HG02610 (cell line): Measurements from ENCODE around the gene USP10.
"Not testable (repeated sequence)": the region's sequence is repeated elsewhere in the genome, so short reads cannot be mapped to it uniquely, and the experiment has no call there.

Experiments
- ATAC-seq: cut with Tn5 transposase; IDR thresholded peaks from one replicate; pipeline ENCODE4 v1.9.1; 2021; ENCODE audit warnings: mild to moderate bottlenecking, moderate library complexity; ENCODE audit not compliant: unreplicated experiment

Gene USP10

GRCh38 chr16:84746231-84746630, 46.4 kb downstream of the USP10 start:
- no peak for ATAC-seq

GRCh38 chr16:84746875-84747274, 47.1 kb downstream of the USP10 start:
- ATAC-seq = no peak

DNA sequence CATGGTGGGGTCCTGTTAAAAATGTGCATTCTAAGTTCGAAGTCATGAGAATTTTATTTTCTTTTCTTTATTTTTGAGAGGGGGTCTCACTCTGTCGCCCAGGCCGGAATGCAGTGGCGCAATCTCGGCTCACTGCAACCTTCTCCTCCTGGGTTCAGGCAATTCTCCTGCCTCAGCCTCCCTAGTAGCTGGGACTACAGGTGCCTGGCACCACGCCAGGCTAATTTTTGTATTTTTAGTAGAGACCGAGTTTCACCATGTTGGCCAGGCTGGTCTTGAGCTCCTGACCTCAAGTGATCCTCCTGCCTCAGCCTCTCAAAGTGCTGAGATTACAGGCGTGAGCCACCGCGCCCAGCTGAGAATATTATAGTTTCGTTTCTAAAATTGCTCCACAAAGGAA, 48.4 kb downstream of the USP10 start:
- ATAC-seq = not testable (repeated sequence)

DNA sequence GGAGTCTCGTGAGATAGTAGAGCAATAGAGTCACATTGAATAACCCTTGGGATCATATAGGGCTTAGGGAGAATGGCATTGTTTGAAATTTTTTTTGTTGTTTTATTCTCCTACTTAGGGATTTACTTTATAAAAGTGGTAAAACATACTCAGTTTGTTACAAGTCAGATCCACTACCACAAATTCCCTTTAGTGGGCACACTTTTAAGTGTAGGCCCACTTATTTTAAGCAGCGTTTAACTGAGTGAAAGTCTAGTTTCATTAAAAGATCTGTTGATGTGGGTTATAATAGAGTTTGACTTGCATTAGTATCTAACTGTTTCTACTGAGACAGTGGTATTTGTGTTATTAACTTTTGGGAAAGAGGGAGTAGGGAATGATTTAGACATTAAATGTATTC, 49.3 kb downstream of the USP10 start:
- ATAC-seq = no peak

DNA sequence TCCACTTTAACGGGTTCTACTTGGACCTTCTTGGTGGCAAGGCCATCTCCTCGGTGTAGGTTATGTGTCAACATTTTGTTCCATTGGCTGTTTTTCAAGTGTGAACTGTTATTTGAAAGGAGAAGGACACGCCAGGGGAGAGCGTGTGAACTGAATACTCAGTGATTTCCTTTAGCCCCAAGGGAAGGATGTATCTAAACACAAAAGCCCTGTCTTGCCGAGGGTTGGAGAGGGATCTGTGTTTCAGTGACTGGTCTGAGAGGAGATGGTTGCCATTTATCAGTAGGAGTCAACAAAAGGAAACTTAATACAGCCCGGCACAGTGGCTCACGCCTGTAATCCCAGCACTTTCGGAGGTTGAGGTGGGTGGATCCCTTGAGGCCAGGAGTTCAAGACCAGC, 50.0 kb downstream of the USP10 start:
- ATAC-seq = no peak

GRCh38 chr16:84750575-84750974, 50.8 kb downstream of the USP10 start:
- ATAC-seq = no peak

DNA sequence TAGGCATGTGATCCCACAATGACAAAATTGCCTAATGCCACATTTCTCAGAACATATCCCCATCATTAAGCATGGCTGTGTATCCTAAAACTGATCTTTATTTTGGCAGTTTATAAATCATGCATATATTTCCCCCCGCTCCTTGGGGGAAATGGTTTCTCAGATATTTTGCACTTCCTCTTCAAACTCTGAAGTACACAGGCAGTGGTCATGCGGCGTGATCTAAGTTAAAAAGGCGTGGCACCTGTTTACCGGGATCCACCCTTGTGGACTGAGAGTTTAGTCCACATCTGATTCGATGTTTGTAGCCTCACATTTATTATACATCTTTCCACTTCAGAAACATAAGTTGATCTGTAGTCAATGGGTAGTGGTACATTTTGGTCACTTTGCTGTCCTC, 51.4 kb downstream of the USP10 start:
- ATAC-seq = no peak

DNA sequence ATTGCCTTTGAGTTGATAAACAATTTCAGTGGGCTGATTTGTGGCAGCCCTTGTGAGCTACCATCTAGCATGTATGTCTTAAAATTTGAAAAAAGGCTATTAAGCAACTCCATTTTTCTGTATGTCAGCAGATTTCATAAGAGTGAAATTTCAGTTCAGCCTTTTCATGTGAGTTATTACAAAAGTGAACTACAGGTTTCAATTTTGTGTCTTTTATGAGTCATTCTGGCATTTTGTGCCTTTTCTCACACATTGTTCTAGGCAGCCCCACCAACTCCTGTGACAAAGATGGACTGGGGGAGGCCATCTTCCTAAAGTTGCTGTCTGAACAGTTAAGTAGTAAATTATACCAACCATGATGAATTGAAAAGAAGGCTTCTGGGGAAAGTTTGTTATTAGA, 52.1 kb downstream of the USP10 start:
- ATAC-seq = peak; percentile 67

DNA sequence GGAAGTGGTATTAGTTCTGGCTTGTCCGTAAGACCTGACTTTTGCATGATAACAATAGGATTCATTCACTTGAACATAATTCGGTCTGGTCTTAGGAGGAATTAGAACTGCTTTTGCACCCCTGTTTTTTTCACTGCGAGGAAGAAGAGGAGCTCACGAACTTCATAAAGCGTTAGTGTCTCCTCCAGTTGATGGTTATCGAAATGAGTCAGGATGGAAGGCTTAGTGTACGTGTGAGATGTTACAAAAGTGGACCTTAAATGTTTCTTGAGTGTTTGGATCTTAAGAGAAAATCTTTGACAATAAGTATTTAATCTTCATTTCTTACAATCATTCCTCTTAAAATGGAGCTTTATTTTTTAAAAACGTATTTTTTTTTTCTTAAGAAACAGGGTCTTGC, 52.8 kb downstream of the USP10 start:
- ATAC-seq = no peak

GRCh38 chr16:84753412-84754326, 53.9 kb downstream of the USP10 start:
- no peak for ATAC-seq

DNA sequence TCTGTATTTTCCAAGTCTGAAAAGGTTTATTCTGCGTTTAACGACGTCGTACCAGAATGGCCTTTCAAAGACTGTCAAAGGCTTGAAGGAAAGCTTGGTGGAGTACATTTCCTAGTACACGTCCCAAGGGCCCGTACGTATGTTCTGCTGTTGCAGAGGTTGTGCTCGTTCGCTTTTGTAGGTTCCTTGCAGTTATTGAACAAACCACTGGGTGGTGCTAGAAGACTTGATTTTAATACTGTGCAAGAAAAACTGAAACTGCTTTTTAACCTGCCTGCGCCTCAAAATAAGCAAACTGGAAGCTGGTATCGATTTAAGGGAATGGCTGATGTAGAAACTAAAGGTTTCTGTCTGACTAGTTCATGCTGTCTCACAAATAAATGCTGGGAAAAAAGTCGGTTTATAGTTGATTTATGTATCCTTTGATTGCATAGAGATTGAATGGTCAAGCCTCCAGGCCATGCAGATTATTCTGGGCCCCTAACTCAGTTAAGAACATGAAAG, 54.6 kb downstream of the USP10 start:
- no peak for ATAC-seq

DNA sequence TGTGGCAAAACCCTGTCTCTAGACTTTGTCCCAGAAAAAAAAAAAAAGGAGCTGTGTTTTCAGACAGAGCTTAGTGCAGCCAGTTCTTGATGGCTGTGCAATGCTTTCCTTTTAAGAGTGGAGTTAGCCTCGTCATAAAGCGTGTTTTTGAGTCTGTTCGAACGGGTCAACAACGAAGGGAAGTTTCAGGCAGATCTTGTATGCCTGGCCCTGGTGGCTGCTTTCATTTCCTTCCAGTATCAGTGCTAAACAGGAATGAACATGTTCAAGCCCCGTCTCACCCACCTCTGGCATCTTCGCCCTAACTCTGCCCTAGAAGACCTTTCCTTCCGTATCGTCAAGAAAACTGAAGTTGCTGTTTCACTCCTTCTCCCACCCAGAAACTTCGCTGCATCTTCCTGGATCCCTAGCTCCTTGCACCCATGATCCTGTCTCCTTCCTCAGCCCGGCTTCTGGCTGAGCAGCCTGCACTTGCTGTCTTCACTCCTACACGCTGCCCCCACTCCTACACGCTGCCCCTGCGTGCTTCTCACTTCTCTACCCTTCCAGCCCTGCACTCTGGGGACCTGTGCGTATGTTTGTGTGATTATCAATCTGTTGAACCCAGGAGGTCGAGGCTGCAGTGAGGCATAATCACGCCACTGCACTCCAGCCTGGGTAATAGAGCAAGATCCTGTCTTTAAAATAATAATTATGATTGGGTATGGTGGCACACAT, 55.3 kb downstream of the USP10 start:
- no peak for ATAC-seq

- no peak for ATAC-seq
These were observed 57.0 kb downstream of the USP10 start for GRCh38 chr16:84756830-84757229.

- ATAC-seq = no peak
These were observed 58.8 kb downstream of the USP10 start for GRCh38 chr16:84758627-84759026.

- no peak for ATAC-seq
These were observed 59.3 kb downstream of the USP10 start for GRCh38 chr16:84759061-84759460.

DNA sequence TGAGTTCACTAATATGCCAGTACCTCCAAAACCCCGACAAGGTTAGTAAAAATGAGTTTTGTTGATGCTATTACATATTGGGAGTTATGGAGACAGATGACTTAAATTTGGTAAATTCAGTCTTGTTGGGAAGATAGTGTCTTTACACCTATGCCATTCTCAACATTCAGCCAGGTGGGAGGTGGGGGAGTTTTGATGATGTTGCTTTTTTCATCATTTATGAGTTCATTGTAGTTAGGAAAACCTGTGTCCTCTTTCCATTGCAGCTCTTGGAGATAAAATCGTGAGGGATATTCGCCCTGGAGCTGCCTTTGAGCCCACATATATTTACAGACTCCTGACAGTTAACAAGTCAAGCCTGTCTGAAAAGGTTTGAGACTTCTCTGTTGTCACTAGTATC, 60.1 kb downstream of the USP10 start:
- ATAC-seq = no peak

DNA sequence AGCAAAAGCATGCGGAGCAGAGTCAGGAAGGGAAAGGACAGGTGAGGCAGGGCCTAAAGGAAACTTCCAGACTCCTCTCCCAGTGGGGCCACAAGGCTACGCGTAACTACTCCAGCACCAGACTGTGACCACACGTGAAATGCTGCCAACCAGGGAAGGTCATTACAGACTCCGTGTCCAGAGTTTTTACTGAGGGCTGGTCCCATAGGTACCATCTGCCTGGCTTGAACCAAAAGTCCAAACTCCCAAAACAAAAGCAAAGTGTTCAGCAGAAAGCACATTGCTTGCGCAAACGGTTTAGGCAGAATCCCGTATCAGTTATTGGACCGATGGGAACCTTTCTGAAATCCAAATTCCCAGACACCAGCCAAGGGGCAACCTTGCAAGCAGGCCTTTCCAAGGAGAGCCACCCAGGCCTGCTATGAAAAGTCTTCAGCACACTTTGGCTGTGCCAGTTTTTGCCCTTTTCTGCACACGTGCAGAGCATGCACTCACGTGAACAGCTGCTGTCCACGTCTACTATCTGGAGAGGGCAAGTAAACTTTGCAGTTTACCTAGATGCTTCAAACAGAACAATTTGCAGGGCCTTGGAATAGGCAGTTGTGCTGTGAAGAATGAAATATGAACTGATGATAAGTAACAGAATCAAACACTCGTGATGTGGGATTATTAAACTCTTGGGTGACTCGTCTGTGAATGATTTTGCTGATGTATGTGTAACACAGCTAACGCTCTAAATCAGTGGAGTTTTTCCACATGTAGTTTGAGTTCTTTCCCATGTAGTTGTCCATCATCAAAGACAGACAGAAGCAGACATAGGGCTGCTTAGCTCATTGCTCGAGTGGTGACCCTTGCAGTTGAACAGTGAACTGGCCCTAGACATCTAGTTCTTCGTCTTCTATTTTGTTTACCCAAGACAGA, 61.9 kb downstream of the USP10 start:
- ATAC-seq = no peak

GRCh38 chr16:84763164-84763563, 63.4 kb downstream of the USP10 start:
- no peak for ATAC-seq

DNA sequence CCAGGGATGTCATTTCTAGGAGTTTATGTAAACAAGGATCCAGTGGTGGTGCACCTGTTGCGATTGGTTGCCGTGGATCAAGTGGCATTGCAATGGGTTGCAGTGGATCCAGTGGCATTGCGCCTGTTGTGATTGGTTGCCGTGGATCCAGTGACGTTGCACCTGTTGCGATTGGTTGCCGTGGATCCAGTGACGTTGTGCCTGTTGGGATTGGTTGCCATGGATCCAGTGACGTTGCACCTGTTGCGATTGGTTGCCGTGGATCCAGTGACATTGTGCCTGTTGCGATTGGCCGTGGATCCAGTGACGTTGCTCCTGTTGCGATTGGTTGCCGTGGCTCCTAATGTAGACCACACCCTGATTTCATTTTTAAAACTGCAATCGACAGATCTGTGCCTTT, 63.8 kb downstream of the USP10 start:
- ATAC-seq = no peak

DNA sequence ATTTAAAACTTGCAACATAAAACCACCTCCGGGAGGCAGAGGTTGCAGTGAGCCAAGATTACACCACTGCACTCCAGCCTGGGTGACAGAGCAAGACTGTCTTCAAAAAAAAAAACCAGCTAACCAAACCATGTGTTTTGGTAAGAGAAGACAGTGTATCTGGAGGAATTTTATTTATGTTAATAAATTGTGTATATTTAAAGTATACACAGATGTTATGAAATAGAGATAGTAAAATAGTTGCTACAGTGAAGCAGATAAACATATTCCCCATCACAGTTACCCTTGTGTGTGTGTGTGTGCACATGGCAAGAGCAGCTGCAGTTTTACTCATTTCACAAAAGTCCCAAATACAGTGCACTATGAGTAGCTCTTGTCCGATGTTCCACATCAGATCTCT, 65.2 kb downstream of the USP10 start:
- no peak for ATAC-seq
